Measurements from ENCODE around the gene PAPPA. TPM values are rescaled to one million over a fixed set of nuclear protein-coding genes. Genes with fewer than 3 reads are reported as not detected.

Gene PAPPA
- total and polyA plus RNA-seq, 9 donors = 0.61 to 5.5 (median 2.6) TPM

DNA sequence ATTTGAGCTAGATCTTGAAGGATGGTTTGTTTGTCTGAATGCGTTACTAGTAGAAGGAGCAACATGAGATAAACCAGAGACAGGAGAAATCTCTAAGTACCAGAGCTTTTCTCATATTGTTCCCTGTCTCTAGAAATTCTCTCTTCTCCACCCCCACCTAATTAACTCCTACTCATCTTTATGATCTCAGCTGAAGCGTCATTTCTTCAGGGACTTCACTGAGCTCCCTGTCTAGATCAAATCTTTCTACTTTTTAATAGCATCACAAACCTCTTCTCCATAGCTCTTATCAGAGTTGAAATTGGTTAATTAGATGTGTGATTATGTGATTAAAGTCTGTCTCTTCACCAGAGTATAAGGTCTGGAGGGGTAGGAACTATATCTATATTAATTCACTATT lies 226.2 kb downstream of the PAPPA start:
- Histone ChIP-seq H3K4me3 (no peak overlapping the region), H3K9me3 (no peaks in the 10 kb centered on the region), H3K27ac (no peak overlapping the region), H3K4me1 (ENCODE audit: insufficient read depth) (no peaks in the 10 kb centered on the region), H3K27me3 (no peaks in the 10 kb centered on the region), H3K36me3 (no peaks in the 10 kb centered on the region)
- TF ChIP-seq POLR2A (IDR thresholded peaks at IDR 0.05) (no peak), EP300 (IDR thresholded peaks at IDR 0.05) (no peak)
- TF ChIP-seq, protein P1, sequence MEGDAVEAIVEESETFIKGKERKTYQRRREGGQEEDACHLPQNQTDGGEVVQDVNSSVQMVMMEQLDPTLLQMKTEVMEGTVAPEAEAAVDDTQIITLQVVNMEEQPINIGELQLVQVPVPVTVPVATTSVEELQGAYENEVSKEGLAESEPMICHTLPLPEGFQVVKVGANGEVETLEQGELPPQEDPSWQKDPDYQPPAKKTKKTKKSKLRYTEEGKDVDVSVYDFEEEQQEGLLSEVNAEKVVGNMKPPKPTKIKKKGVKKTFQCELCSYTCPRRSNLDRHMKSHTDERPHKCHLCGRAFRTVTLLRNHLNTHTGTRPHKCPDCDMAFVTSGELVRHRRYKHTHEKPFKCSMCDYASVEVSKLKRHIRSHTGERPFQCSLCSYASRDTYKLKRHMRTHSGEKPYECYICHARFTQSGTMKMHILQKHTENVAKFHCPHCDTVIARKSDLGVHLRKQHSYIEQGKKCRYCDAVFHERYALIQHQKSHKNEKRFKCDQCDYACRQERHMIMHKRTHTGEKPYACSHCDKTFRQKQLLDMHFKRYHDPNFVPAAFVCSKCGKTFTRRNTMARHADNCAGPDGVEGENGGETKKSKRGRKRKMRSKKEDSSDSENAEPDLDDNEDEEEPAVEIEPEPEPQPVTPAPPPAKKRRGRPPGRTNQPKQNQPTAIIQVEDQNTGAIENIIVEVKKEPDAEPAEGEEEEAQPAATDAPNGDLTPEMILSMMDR (IDR thresholded peaks at IDR 0.05) = no peak
- DNase-seq = no peak
- intact Hi-C loops (cut with DNase I) = no loop called here
- WGBS, 3 donors = 71 to 93% (median 89%) methylated on average over 2 of the region's 2 CpGs

DNA sequence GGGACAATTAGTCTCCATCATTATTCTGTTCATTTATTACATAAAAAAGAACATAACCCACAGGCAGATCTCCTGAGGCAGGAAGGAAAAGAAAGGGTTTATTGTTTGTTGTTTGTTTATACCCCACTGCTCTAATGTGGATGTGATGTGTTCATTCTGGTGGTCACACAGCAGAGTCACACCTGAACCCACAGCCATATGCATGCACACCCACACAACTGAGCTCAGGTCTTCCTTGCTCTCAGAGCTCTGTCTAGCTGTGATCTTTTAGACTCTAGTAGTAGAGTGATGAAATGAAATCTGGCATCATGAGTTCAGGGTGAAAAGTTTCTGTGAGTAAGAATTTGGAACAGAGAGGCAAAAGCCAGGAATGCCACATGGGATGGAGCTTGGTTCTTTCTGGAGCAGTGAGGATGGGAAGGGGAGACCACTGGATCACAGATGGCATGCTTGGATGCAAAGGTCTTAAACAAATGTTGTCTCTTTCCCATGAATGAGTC lies 227.0 kb downstream of the PAPPA start:
- no peak for DNase-seq
- Histone ChIP-seq H3K27ac (no peak overlapping the region), H3K36me3 (no peaks in the 10 kb centered on the region), H3K4me3 (no peak overlapping the region), H3K27me3 (no peaks in the 10 kb centered on the region), H3K4me1 (ENCODE audit: insufficient read depth) (no peaks in the 10 kb centered on the region), H3K9me3 (no peaks in the 10 kb centered on the region)
- TF ChIP-seq, protein P1 (IDR thresholded peaks at IDR 0.05) = no peak
- no peak for TF ChIP-seq EP300 (IDR thresholded peaks at IDR 0.05)
- no peak for TF ChIP-seq POLR2A (IDR thresholded peaks at IDR 0.05)
- intact Hi-C loops (cut with DNase I) = no loop called here

- Histone ChIP-seq H3K27ac (no peak overlapping the region), H3K36me3 (no peaks in the 10 kb centered on the region), H3K4me1 (ENCODE audit: insufficient read depth) (no peaks in the 10 kb centered on the region), H3K27me3 (no peaks in the 10 kb centered on the region), H3K4me3 (no peak overlapping the region), H3K9me3 (no peaks in the 10 kb centered on the region)
- 87 to 93% (median 91%) methylated on average over 2 of the region's 2 CpGs for WGBS, 3 donors
- no peak for TF ChIP-seq EP300 (IDR thresholded peaks at IDR 0.05)
- intact Hi-C loops (cut with DNase I) = no loop called here
- DNase-seq = no peak
These were observed 227.8 kb downstream of the PAPPA start for GRCh38 chr9:116381350-116381749.

- H3K4me1 ChIP-seq (ENCODE audit: insufficient read depth) = no peaks in the 10 kb centered on the region
- H3K9me3 ChIP-seq = no peaks in the 10 kb centered on the region
- intact Hi-C loops (cut with DNase I) = no loop called here
- no peak for DNase-seq
- no peaks in the 10 kb centered on the region for H3K27me3 ChIP-seq
- no peak overlapping the region for H3K27ac ChIP-seq
- WGBS, 3 donors = 69 to 75% (median 73%) methylated on average over 4 of the region's 4 CpGs
- no peak overlapping the region for H3K4me3 ChIP-seq
- no peaks in the 10 kb centered on the region for H3K36me3 ChIP-seq
- TF ChIP-seq, protein P1 (IDR thresholded peaks at IDR 0.05) = no peak
- TF ChIP-seq POLR2A (IDR thresholded peaks at IDR 0.05) (no peak), EP300 (IDR thresholded peaks at IDR 0.05) (no peak)
These were observed 228.5 kb downstream of the PAPPA start for GRCh38 chr9:116382053-116382452.

- WGBS, 3 donors = 80 to 89% (median 80%) methylated on average over 5 of the region's 5 CpGs
- H3K36me3 ChIP-seq = no peaks in the 10 kb centered on the region
- no peaks in the 10 kb centered on the region for H3K27me3 ChIP-seq
- H3K9me3 ChIP-seq = no peaks in the 10 kb centered on the region
- TF ChIP-seq EP300 (IDR thresholded peaks at IDR 0.05) (no peak), POLR2A (IDR thresholded peaks at IDR 0.05) (no peak)
- TF ChIP-seq, protein P1 (IDR thresholded peaks at IDR 0.05) = no peak
- intact Hi-C loops (cut with DNase I) = no loop called here
- no peak overlapping the region for H3K4me3 ChIP-seq
- DNase-seq = no peak
- no peaks in the 10 kb centered on the region for H3K4me1 ChIP-seq (ENCODE audit: insufficient read depth)
- H3K27ac ChIP-seq = no peak overlapping the region
These were observed 229.5 kb downstream of the PAPPA start for GRCh38 chr9:116383133-116383532.
